GM21423 (cell line): ENCODE results near the gene MRPS2.
"Not testable (repeated sequence)": the region's sequence is repeated elsewhere in the genome, so short reads cannot be mapped to it uniquely, and the experiment has no call there.

ENCODE experiments used
- ATAC-seq: cut with Tn5 transposase; IDR thresholded peaks from one replicate; pipeline ENCODE4 v1.9.1; 2021; ENCODE audit warnings: mild to moderate bottlenecking, moderate library complexity; ENCODE audit not compliant: unreplicated experiment

Gene MRPS2

DNA sequence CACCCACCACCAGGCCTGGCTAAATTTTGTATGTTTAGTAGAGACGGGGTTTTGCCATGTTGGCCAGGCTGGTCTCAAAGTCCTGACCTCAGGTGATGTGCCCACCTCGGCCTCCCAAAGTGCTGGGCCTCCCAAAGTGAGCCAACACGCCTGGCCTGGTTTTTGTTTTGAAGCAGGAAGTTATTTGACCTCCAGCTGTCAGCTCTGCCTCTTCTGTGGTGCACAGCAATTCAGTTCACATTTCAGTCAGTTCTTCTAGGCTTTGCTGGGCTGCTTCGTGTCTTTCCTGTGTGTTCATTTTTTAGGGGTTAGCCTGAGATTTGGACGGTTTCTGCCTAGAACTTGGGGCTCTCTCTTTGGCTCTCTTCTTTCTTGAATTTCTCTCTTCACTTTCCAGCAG, 29.7 kb downstream of the MRPS2 start:
- no peak for ATAC-seq

DNA sequence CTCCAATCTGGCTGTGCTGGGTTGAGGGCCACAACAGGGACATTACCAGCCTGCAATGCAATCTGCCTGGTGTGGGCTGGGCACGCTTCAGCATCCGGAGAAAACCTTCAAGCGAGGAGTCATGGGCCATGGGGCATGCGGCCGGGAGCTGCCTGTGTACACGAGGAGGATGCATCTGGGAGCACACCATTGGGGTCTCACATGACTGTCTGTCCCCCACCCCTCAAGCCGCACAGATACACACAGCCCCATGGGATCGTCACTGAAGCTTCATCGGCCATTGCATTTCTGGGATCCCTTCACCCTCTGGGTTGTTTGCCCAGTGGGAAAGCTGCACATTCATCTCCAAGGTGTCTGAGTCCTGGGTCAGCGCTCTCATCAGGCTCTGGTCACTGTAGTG, 30.6 kb downstream of the MRPS2 start:
- no peak for ATAC-seq

DNA sequence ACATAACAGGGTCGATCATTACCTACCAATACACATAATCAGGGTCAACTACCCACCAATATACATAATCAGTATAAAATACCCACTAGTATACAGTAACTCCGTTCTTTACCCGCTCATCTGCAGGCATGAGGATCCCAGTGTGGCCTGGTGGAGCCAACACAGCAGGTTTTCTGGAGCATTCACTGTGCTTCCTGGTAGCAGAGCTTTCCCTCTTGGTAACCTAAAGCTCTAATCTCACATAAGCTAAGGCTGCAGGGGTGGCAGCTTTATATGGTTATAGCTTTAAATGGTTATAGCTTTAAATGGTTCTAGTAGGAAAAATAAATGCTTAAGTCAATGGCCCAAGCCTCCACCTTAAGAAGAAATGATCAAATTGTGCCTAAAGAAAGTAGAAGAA, 32.6 kb downstream of the MRPS2 start:
- ATAC-seq: no peak

DNA sequence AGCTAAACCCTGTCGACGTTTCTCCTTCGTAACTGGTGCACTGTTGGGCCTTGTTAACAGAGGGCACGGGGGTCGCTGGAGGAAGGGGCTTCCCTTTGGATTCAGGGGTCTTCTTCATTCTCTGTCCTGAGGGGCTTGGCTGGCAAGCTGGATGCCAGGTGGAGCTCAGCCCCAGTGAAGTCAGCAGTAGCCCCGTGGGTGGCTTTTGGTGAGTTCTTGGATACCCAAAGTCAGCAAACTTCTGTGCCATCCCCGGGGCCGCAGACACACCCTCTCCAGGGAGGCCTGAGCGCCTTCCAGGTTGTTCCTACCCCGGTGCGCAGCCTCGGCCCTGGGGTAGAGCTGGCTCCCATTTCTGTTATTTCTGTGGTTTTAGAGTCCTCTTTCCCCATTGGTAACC, 33.2 kb downstream of the MRPS2 start:
- ATAC-seq: no peak

- not testable (repeated sequence) for ATAC-seq
These were observed 33.8 kb downstream of the MRPS2 start for GRCh38 chr9:135534192-135534711.

DNA sequence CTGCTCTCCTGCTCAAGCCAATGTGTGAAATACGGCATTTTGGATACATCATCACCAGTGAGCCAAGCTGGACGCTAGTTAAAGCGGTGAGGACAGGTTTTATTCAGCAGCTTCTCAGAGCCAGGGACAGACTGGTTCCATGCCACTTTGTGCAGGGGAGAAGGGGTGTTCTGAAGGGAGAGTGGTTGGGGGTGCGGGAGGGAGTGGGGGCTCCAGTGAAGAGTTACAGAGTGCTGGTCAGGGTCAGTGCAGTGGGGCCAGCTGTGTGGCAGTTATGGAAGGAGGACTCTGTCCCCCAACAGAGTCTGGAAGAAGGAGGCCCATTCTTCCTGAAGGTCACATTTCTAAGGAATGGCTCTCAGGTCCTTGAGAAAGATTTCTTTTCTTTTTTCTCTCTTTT, 34.3 kb downstream of the MRPS2 start:
- not testable (repeated sequence) for ATAC-seq

DNA sequence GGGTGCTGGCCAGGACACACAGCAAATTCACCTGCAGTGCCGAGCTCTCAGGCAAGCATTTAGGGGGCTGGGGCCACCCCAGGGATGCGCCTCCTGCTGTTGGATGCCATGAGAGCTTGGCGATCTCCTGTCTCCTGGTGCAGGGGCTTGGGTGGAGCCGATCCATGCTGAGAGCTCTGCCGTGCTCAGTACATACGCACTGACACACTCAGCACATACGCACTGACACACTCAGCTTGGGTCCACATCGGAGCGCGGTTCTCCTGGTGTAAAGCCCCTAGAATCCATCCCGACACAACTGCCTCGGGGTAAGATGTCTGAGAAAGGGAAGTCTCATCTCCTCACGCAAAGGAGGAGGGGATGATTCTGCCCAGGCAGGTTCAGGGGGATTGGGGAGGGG, 35.1 kb downstream of the MRPS2 start:
- not testable (repeated sequence) for ATAC-seq

DNA sequence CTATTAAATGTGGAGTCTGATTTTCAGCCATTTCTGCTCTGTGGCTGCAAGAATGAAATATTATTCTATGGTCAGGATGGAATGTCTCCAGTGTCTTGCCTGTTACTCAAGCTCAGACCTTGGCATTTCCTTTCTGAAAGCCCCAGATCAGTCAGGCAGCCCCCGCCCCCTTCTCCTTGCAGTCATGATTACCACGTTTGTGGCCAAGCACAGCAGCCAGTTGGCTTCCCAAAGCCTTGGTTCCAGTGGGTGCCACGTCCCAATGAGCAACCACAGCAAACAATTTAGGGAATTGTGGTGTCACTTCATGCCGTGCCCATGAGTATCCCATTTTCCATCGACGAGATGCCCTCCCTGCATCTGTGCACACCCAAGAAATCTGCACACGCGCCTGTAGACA, 35.7 kb downstream of the MRPS2 start:
- ATAC-seq: no peak

DNA sequence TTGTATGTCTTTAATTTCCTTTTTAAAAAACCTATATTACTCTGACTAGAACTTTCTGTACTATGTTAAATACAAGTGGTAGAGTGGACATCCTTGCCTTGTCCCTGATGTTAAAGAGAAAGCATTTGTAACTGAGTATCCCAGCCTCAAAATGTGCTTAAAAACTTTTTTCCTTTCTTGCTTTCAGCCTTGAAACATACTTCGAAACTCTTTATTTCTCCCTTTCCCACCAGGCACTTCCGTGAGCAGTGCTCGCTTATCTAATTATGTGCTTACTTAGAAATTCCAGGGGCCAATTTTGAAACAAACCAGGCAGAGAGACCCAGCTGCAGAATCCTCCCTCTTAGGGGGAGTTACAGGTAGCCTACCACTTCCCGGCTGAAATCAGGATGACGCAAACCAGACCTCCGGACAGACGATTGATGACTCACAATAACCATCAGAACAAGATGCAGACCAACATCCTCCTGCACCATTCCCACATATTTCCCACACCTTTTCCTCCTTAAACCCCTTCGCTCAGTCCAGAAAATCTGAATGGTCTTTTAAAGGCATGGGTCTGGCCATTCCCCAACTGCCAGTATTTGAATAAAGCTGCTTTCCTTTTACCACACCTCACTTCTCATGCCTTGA, 42.9 kb downstream of the MRPS2 start:
- ATAC-seq: not testable (repeated sequence)

GRCh38 chr9:135544981-135545635, 44.6 kb downstream of the MRPS2 start:
- no peak for ATAC-seq

GRCh38 chr9:135545646-135546176, 45.2 kb downstream of the MRPS2 start, which contains the start of gene OBP2A:
Gene OBP2A (plus strand): TSS chr9:135546126. CDS start chr9:135546181, 55 bp downstream.
- not testable (repeated sequence) for ATAC-seq

DNA sequence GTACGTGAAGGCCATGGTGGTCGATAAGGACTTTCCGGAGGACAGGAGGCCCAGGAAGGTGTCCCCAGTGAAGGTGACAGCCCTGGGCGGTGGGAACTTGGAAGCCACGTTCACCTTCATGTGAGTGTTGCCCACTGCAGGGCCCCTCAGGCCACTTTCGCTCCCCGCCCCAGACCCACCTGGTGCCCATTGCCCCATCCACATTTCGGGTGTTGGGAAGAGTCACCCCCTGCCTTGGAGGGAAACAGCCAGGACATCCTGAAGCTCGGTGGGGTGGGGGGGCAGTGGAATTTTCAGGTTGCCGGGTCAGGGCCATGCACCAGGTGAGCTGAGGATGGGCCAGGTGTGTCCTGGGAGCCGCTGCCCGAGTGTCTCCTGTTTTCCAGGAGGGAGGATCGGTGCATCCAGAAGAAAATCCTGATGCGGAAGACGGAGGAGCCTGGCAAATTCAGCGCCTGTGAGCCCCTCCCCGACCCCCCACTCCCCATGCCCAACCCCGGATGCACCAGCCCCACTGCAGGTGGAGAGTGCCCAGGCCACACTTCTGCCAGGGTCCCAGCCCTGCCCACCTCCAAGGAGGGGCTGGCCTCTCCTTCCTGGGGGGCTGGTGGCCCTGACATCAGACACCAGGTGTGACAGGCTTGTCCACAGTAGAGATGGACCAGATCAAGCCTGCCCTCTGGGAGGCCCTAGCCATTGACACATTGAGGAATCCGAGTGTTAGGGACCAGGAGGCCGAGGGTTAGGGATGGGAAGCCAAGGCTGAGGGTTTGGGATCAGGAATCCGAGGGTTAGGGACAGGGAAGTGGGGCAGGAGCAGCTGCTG, 46.5 kb downstream of the MRPS2 start:
- not testable (repeated sequence) for ATAC-seq

DNA sequence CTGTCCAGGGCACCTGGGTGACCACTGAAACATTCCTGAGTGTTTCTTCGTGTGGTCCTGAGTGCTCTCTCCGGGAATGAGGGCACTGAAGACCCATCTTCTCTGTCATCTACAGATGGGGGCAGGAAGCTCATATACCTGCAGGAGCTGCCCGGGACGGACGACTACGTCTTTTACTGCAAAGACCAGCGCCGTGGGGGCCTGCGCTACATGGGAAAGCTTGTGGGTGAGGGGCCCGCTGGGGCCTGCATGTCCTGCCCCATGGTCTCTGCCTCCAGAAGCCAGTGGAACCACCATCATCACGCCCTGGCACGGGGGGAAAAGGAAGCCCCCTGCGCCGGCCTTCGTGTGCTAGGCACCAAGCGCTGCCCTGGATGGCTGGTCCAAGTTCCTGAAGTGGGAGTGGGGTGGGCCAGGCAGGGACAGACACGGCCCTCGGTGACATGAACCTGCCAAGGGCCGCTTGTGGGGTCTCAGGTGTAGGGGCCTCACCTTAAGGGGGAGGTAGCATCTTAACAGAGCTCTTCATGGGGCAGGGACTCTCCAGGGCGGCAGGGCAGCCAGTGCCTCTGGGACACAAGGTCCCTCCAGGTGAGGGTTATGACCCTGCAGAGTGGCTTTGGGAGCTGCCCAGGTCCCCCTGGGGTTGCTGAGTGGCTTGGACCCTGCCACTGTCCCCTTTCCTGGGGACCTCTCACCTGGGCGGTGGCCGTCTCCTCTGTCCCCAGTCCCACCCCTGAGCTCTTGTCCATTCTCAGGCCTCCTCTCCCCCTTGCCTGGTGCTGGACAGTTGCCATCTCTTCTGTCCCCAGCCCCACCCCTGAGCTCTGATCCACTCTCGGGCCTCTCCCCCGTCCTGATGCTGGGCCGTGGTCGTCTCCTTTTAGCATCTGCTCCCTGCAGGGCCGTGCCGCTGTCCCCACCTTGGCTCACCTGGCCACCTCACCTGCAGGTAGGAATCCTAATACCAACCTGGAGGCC, 47.6 kb downstream of the MRPS2 start:
- ATAC-seq: no peak

GRCh38 chr9:135549478-135550343, 49.2 kb downstream of the MRPS2 start:
- not testable (repeated sequence) for ATAC-seq

- ATAC-seq: no peak
These were observed 49.9 kb downstream of the MRPS2 start for GRCh38 chr9:135550344-135550918.

- no peak for ATAC-seq
These were observed 50.5 kb downstream of the MRPS2 start for GRCh38 chr9:135551031-135551430.

DNA sequence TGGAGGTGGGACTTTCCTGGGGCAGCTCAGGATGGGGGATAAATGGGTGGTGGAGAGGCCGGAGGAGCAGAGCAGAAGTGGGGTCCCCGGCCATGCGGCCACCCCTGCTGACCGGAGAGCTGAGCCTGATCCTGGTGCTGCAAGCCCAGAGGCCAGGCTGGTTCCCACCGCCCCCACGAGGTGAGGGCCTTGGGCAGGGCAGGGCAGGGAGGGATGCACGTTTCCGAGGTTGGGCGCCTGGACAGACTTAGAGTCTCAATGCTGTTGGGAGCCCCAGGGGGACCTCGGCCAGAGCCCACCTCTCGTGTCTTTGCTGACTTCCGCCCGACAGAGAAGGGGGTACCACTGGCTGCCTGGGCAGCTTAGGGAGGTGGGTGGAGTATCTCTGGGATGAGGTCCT, 51.0 kb downstream of the MRPS2 start:
- ATAC-seq: no peak

GRCh38 chr9:135552021-135552697, 51.7 kb downstream of the MRPS2 start:
- ATAC-seq: no peak
